HepG2 (cell line): ENCODE data around the gene NLGN2. TPM values are rescaled to one million over a fixed set of nuclear protein-coding genes. Genes with fewer than 3 reads are reported as not detected.

Source experiments
- AKAP8 ChIP-seq: sonication (generic); formaldehyde crosslinking; IDR thresholded peaks from 2 replicates; pipeline ENCODE4 v1.5.1; 2020; ENCODE audit warnings: mild to moderate bottlenecking, missing genetic modification reagents
- ARID4A ChIP-seq: sonication (generic); formaldehyde crosslinking; IDR thresholded peaks from 2 replicates; pipeline ENCODE4 v1.5.0; 2020; ENCODE audit warnings: mild to moderate bottlenecking, missing genetic modification reagents, borderline replicate concordance
- HDAC1 ChIP-seq: sonication (generic); formaldehyde crosslinking; IDR thresholded peaks from 2 replicates; pipeline ENCODE4 v1.5.1; 2020; ENCODE audit warnings: mild to moderate bottlenecking, missing genetic modification reagents
- HNRNPL ChIP-seq: fragments of 200-400 bp; formaldehyde crosslinking; IDR thresholded peaks from 2 replicates; pipeline ENCODE4 v1.6.1; 2017; ENCODE audit warnings: mild to moderate bottlenecking, low read depth, low read length
- HNRNPLL ChIP-seq: fragments of 200-400 bp; formaldehyde crosslinking; IDR thresholded peaks from 2 replicates; pipeline ENCODE4 v1.6.1; 2017; ENCODE audit warnings: mild to moderate bottlenecking, low read depth, low read length; ENCODE audit not compliant: poor library complexity, severe bottlenecking
- TARDBP ChIP-seq: sonication (generic); formaldehyde crosslinking; IDR thresholded peaks from 2 replicates; pipeline ENCODE4 v1.8.0; 2022; ENCODE audit warnings: mild to moderate bottlenecking, missing genetic modification reagents
- UBTF ChIP-seq: sonication (generic); formaldehyde crosslinking; IDR thresholded peaks from 2 replicates; pipeline ENCODE4 v1.4.0; 2020; ENCODE audit warnings: mild to moderate bottlenecking, missing genetic modification reagents
- ZNF503 ChIP-seq: sonication (generic); formaldehyde crosslinking; IDR thresholded peaks from 2 replicates; pipeline ENCODE4 v1.4.0; 2020; ENCODE audit warnings: missing genetic modification reagents
- polyA plus RNA-seq, 8 experiments: library from polyadenylated mRNA; depleted of rRNA in 3 of 8; stranded (reverse) in 7 of 8; unstranded in 1 of 8; fragments of >200 nt; fragmentation: Illumina TruSeq in 4 of 8; extraction: Trizol in 4 of 8; gene quantifications; 2 replicates each; pipeline versions ENCODE4 v1.2.1 to v1.2.3, GENCODE V29; 2011 to 2016; ENCODE audit warnings: low read depth in 4 of 8, missing spikeins in 1 of 8, mixed read lengths in 1 of 8; ENCODE audit not compliant: insufficient read depth in 1 of 8
- total RNA-seq, 5 experiments: library from RNA; depleted of rRNA; stranded (reverse); fragments of >200 nt; fragmentation: Illumina TruSeq; extraction: Trizol; gene quantifications; 2 replicates each; pipeline ENCODE4 v1.2.3, GENCODE V29; 2016; ENCODE audit warnings: low read depth in 1 of 5

The NLGN2 gene
- total and polyA plus RNA-seq, 2 of the 13 experiments (the other 11 are each of a cell fraction or from before 2014, with no cell fraction given) = 1.9 to 11.0 TPM

- TF ChIP-seq HNRNPLL (peak; percentile 75), UBTF (peak; percentile 41; the same call in 1 of the 2 replicates), HDAC1 (CRISPR knock-in tag) (peak; percentile 55; the same call in 1 of the 2 replicates), HNRNPL (0 out of 2 replicates have a peak, but pooled peaks have one; percentile 52), ARID4A (CRISPR knock-in tag) (peak; percentile 37; the same call in 1 of the 2 replicates), ZNF503 (CRISPR knock-in tag) (no peak), TARDBP (CRISPR knock-in tag) (no peak), AKAP8 (CRISPR knock-in tag) (no peak)
Observed at GRCh38 chr17:7436556-7437368, 29.1 kb downstream of the NLGN2 start (continued).
